ENCODE data around the gene ZNF595. TPM values are rescaled to one million over a fixed set of nuclear protein-coding genes. Genes with fewer than 3 reads are reported as not detected.

The ZNF595 gene
- total RNA-seq, 1 experiment from 2014 or later: 12.5 TPM

DNA sequence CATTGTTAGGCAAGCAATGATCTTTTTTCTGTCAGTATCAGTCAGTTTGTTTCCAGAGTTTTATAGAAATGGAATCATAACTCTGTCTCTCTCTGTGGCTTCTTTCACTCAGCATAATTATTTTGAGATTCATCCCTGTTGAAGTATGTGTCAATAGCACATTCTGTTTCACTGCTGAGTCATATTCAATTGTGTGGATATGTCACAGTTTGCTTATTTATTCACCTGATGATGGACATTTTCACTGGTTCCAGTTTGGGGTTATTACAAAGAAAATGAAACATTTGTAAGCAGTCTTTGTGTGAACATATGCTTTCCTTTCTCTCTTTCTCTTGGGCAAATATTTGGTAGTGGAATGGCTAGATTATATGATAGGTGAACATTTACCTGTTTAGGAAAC lies 61.0 kb downstream of the ZNF595 start:
- H3K27ac Mint-ChIP-seq: no peak overlapping the region
- Histone ChIP-seq H2BK15ac (ENCODE audit: low read depth, low read length) (no peak overlapping the region), H3K4me1 (ENCODE audit: insufficient read depth, low read length) (no peaks in the 10 kb centered on the region), H2BK12ac (ENCODE audit: insufficient read length, low read depth, low read length) (no peak overlapping the region), H2BK120ac (ENCODE audit: low read depth, low read length, poor library complexity, severe bottlenecking) (no peak overlapping the region), H3K4me2 (ENCODE audit: insufficient read depth, insufficient read length, low read length) (no peak overlapping the region), H2AFZ (ENCODE audit: low read length) (no peak overlapping the region), H3K23me2 (ENCODE audit: insufficient read length, low read depth, low read length, poor library complexity, severe bottlenecking) (no peaks in the 10 kb centered on the region), H3K9ac (ENCODE audit: extremely low read depth, insufficient read length, low read length) (no peak overlapping the region), H2BK20ac (ENCODE audit: low read depth, low read length, poor library complexity, severe bottlenecking) (no peak overlapping the region), H3K18ac (ENCODE audit: insufficient read length, low read depth, low read length) (no peak overlapping the region), H3K79me2 (ENCODE audit: insufficient read depth, low read length) (no peaks in the 10 kb centered on the region), H4K20me1 (ENCODE audit: control insufficient read depth, insufficient read depth, insufficient read length) (no peaks in the 10 kb centered on the region), H2AK5ac (ENCODE audit: insufficient read length, low read length) (no peak overlapping the region), H3K14ac (ENCODE audit: insufficient read depth, low read length) (no peak overlapping the region), H4K91ac (ENCODE audit: insufficient read length, low read depth, low read length) (no peak overlapping the region), H2BK5ac (ENCODE audit: insufficient read length, low read length) (no peak overlapping the region), H3K79me1 (ENCODE audit: insufficient read depth, low read depth, low read length, poor library complexity, severe bottlenecking) (no peaks in the 10 kb centered on the region), H3K27ac (ENCODE audit: insufficient read length, low read depth, low read length) (no peak overlapping the region), H4K5ac (ENCODE audit: insufficient read length, low read depth, low read length) (no peak overlapping the region), H3T11ph (ENCODE audit: low read length) (no peak overlapping the region), H3K27me3 (ENCODE audit: insufficient read depth, low read length) (peaks cover 3% of the 10 kb centered on the region; the same call in 1 of the 2 replicates), H3K23ac (ENCODE audit: insufficient read length, low read depth, low read length) (no peak overlapping the region), H4K8ac (replicated peaks; ENCODE audit: insufficient read length, low read depth, low read length) (no peak overlapping the region), H3K9me3 (ENCODE audit: control insufficient read depth, low read depth, low read length) (no peaks in the 10 kb centered on the region), H3K4ac (ENCODE audit: low read depth, low read length) (no peak overlapping the region), H3K56ac (ENCODE audit: insufficient read length, low read depth, low read length) (no peak overlapping the region)
- H3K9me3 Mint-ChIP-seq: peaks cover 93 to 94% of the 10 kb centered on the region in 2 experiments
- no peaks in the 10 kb centered on the region for H3K4me1 Mint-ChIP-seq
- TF ChIP-seq, protein P1, sequence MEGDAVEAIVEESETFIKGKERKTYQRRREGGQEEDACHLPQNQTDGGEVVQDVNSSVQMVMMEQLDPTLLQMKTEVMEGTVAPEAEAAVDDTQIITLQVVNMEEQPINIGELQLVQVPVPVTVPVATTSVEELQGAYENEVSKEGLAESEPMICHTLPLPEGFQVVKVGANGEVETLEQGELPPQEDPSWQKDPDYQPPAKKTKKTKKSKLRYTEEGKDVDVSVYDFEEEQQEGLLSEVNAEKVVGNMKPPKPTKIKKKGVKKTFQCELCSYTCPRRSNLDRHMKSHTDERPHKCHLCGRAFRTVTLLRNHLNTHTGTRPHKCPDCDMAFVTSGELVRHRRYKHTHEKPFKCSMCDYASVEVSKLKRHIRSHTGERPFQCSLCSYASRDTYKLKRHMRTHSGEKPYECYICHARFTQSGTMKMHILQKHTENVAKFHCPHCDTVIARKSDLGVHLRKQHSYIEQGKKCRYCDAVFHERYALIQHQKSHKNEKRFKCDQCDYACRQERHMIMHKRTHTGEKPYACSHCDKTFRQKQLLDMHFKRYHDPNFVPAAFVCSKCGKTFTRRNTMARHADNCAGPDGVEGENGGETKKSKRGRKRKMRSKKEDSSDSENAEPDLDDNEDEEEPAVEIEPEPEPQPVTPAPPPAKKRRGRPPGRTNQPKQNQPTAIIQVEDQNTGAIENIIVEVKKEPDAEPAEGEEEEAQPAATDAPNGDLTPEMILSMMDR (conservative IDR thresholded peaks at IDR 0.05): no peak
- H3K27me3 Mint-ChIP-seq (ENCODE audit: low read depth): peaks cover 12% of the 10 kb centered on the region
- H3K36me3 Mint-ChIP-seq (ENCODE audit: insufficient read depth in 1 of 3, low read depth in 3 of 3): peaks cover 0 to 23% (median 18%) of the 10 kb centered on the region in 3 experiments; a peak in 6 of 7 replicates
- no peak for DNase-seq
- H3K4me3 Mint-ChIP-seq: no peak overlapping the region

All from H9 (cell line).